ENCODE measurements around the gene ZNF341.
"Not testable (repeated sequence)": the region's sequence is repeated elsewhere in the genome, so short reads cannot be mapped to it uniquely, and the experiment has no call there.

ZNF341 gene

GRCh38 chr20:33731693-33732165, at the start of gene ZNF341:
Gene ZNF341, plus strand, starts transcription at chr20:33731996. Its CDS starts 26 bp downstream, at chr20:33732022.
- peak; percentile 90 for DNase-seq

DNA sequence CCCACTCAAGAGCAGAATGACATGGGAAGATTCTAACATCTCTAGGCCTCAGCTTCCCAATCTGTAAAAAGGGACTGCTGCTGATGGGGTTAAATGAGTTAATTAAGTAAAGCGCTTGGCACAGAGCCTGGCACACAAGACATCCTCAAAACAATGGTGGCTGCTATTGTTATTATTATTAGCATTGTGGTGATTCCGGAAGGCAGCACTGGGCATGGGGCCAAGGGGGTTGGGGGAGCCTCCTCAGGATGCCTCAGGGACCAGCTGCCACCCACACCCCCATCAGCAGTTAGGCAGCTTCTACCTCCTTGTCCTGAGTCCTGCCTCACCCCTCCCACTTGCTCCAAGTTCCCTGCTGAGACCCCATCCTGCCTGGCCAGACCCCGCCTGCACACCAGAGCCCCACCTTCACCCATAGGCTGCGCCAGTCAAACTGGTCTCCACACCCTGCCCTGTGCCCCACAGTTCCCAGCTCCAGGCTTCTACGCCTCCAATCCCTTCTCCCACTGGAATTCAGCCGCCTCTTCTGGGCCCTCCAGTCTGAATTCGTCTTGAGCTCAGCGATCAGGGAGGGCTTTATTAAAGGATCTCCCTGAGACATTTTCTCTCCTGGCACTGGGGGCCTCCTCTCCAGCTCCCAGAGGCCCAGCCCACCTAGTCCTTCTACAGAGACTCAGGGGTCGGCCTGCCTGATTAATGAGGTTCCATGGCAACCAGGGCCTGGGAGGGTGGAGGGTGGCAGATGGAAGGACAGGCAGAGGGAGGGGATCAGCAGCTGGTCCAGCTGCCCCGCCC, 47.1 kb upstream of the ZNF341 start:
- DNase-seq, result no peak

DNA sequence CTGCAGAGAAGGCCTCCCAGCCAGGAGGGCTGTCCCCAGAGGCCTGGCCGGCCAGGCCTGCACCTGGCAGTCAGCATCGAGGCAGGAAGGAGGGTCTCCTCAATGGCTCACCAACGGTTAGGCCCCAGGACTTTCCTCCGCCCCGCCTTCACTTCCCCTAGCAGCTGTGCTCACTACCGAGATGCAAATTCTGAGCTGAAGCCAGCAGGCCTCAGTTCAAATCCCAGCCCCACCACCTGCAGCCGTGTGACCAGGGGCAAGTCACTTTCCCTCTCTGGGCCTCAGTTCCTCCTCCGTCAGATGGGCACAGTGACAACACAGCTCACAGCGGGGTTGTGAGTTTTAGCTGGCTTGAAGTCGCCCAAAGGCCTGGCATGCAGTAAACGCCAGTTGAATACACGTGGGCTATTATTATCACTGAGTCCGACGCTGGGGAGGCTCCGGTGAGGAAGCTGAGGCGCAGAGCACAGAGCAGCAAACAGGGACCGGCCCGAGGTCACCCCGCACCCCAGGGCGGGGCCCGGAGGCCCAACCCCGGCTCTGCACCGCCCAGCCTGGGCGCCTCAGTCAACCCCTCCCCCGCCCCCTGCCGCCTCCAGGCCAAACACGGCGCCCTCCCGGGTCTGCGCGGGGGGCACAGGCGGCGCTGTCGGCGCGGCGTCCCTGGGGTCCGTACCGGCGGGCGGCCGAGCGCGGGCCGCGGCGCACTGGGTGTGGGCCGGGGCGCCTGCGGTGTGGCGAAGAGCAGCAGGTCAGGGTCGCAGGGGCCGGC, 46.3 kb upstream of the ZNF341 start:
- DNase-seq, result peak; percentile 65

- peak; percentile 97 for DNase-seq
These were observed 45.5 kb upstream of the ZNF341 start, which contains the start of gene E2F1 for GRCh38 chr20:33686100-33686983. Gene E2F1, minus strand, starts transcription at chr20:33686385. Its CDS starts 121 bp downstream, at chr20:33686264.

DNA sequence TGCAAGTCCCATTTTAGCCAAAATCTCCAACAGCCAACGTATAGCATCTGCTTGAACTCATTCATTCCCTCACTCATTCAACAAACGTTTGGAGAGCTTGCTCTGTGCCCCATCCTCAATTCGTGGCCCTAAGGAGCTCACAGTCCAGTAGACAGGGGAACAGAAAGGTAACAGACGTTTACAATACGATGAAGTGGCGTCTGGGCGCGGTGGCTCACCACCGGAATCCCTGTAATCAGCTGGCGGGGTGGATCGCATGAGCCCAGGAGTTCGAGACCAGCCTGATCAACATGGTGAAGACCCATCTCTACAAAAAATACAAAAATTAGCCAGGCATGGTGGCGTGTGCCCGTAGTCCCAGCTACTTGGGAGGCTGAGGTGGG, 44.8 kb upstream of the ZNF341 start:
- no peak for DNase-seq

GRCh38 chr20:33687370-33687915, 44.4 kb upstream of the ZNF341 start:
- DNase-seq, result no peak

GRCh38 chr20:33687993-33688937, 43.5 kb upstream of the ZNF341 start:
- no peak for DNase-seq

DNA sequence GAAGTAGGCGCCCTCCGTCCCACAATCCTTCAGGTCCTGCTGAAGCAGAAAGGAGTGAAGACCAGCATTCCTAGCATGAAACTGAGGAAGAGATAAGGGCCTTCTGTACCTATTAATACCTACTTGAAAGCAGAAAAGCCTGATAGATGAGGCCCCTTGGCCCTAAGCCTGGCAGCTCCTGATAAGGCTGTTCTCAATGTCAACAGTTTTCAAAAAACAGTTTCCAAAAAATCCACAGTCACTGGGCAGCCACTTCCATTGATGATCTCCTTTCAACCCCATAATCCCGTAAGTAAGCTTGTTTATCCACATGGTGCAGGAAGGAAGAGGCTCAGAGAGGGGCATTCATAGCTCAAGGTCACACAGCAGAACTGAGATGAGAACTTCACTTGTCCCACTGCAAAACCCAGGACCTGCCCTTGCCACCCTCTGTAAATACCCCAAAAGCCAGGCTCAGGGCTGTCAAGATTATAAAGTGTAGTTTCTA, 42.8 kb upstream of the ZNF341 start:
- DNase-seq, result no peak

- DNase-seq, result no peak
These were observed 42.3 kb upstream of the ZNF341 start for GRCh38 chr20:33689493-33689892.

- DNase-seq, result no peak
These were observed 41.8 kb upstream of the ZNF341 start for GRCh38 chr20:33689973-33690372.

DNA sequence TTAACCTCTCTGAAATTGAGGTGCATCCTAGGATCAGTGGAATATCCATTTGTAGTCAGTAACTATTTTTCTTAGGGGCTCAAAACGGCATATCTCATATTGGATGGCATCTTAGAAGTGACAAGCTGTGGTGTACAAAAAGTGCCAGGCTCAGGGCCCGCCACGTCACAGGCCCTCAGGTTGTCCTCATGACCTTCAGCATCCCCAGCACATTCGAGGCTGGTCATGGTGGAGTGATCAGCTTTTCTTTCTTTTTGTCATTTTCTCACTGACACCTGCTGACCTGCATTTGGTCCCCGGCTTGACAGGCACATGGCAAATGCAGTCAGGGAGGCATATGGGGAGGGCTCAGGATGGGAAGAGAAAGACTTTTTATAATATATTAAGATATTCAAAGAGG, 38.5 kb upstream of the ZNF341 start:
- DNase-seq, result no peak

GRCh38 chr20:33693741-33694638, 37.8 kb upstream of the ZNF341 start:
- no peak for DNase-seq

DNA sequence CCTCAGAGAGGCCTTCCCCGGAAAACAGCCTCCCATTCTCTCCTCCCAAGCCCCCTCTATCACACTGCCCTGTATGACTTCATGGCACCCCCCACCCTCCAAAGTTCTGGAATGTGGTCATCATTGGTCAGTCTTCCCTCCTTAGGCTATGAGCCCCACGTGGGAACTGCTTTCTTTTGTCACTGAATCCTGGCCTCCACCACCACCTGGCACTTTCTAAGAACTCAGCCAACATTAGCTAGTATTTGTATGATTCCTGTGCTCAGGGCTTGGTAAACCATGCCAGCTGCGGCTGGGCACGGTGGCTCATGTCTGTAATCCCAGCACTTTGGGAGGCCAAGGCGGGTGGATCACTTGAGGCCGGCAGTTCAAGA, 37.2 kb upstream of the ZNF341 start:
- no peak for DNase-seq

DNA sequence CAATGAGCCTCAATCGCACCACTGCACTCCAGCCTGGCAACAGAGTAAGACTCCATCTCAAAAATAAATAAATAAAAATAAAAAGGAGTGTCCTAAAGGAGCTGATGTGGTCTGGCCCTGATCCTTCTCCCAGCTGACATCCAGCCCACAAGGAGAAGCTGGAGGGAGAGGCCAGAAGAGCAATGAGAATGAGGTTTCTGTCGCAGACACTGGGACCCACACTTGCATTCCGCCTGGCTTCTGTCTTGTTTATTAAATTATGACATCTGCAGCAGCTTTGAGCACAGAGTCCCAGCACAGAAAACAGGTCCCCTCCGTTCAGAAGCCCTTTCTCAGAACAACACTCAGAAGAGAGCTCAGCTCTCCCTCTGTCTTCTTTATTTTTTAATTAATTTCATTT, 35.3 kb upstream of the ZNF341 start:
- no peak for DNase-seq

DNA sequence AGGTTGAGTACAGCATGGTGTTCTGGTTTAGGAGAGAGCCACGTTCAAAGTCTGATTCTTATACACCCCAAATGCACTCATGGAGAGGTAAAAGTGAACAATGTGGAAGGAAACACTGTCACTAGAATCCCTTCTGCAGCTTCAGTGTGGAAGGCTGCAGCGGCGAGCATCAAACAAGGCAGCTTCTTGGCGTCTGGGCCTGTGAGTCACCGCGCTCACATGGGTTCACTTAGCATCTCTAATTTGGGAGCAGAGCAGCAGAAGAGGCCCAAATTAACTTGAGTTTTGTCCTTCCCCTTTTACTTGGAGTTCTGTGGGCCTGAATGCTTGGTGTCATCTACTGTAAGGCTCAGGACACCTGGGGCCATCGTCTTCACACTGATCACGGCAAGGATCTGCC, 34.7 kb upstream of the ZNF341 start:
- DNase-seq, result no peak

DNA sequence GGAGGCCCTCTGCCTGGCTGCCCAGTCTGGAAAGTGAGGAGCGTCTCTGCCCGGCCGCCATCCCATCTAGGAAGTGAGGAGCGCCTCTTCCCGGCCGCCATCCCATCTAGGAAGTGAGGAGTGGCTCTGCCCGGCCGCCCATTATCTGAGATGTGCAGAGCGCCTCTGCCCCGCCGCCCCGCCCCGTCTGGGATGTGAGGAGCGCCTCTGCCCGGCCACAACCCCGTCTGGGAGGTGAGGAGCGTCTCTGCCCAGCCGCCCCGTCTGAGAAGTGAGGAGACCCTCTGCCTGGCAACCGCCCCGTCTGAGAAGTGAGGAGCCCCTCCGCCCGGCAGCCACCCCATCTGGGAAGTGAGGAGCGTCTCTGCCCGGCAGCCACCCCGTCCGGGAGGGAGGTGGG, 32.8 kb upstream of the ZNF341 start:
- DNase-seq, result not testable (repeated sequence)

DNA sequence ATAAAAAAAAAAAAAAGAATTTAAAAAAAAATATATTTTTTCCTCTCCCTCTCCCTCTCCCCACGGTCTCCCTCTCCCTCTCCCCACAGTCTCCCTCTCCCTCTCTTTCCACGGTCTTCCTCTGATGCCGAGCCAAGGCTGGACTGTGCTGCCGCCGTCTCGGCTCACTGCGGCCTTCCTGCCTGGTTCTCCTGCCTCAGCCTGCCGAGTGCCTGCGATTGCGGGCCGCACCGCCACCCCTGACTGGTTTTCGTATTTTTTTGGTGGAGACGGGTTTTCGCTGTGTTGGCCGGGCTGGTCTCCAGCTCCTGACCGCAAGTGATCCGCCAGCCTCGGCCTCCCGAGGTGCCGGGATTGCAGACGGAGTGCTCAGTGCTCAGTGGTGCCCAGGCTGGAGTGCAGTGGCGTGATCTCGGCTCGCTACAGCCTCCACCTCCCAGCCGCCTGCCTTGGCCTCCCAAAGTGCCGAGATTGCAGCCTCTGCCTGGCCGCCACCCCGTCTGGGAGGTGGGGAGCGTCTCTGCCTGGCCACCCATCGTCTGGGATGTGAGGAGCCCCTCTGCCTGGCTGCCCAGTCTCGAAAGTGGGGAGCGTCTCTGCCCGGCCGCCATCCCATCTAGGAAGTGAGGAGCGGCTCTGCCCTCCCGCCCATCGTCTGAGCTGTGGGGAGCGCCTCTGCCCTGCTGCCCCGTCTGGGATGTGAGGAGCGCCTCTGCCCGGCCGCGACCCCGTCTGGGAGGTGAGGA, 30.9 kb upstream of the ZNF341 start:
- DNase-seq, result not testable (repeated sequence)

DNA sequence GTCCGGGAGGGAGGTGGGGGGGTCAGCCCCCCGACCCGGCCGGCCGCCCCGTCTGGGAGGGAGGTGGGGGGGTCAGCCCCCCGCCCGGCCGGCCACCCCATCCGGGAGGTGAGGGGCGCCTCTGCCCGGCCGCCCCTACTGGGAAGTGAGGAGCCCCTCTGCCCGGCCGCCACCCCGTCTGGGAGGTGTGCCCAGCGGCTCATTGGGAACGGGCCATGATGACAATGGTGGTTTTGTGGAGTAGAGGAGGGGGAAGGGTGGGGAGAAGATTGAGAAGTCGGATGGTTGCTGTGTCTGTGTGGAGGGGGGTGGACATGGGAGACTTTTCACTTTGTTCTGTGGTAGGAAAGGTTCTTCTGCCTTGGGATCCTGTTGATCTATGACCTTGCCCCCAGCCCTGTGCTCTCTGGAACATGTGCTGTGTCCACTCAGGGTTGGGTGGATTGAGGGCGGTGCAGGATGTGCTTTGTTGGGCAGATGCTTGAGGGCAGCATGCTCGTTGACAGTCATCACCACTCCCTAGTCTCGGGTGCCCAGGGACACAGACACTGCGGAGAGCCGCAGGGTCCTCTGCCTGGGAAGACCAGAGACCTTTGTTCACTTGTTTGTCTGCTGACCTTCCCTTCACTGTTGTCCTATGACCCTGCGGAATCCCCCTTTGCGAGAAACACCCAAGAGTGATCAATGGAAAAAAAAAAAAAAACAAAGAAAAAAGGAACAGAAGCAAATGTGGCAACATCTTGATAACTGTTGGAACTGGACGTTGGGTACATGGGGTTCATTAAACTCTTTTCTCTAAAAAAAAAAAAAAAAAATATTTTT, 30.0 kb upstream of the ZNF341 start:
- no peak for DNase-seq

DNA sequence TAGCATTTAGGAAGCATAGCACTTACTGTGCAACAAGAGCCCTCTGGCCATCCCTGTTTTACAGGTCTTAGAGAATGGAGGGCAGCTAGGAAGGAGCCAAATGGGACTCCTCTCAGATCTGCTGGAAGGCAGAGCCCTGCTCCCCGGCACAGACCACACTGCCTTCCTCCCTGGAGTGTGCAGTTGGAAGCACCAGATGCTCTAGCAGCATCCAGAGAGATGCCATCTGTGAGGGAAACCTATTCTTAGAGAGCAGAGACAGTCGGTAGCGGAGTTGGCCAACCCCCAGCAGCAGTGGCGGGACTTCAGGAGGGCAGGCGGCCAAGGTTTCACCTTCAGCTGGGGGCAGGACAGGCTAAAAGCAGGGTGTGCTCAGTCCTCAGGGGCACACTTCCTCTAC, 28.9 kb upstream of the ZNF341 start:
- no peak for DNase-seq

All from activated CD4-positive, CD25-positive, alpha-beta regulatory T cell treated with anti-CD3 and anti-CD28 coated beads, Interleukin-2, amount 50 U/mL, for 72 hours (primary cell).